Measurements from ENCODE around the gene OMA1.

DNA sequence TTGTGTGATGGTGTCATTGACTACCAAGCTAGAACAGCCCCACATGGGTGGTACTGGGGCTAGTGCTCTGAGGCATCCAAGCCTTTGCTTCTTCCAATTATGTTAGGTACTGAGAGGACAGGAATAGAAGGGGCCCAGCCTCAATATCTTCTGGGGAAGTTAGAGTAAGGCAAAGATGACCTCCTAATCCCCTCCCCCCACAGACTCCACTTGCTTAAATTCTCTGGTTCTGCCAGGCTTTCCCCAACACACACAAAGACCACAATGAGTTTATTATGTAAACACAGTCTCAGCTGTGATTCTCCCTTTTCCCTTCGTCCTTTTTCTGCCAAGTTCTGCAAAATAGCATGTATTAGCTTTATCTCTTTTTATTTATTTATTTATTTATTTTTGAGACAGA lies 33.7 kb upstream of the OMA1 start:
- TF ChIP-seq, protein P1, sequence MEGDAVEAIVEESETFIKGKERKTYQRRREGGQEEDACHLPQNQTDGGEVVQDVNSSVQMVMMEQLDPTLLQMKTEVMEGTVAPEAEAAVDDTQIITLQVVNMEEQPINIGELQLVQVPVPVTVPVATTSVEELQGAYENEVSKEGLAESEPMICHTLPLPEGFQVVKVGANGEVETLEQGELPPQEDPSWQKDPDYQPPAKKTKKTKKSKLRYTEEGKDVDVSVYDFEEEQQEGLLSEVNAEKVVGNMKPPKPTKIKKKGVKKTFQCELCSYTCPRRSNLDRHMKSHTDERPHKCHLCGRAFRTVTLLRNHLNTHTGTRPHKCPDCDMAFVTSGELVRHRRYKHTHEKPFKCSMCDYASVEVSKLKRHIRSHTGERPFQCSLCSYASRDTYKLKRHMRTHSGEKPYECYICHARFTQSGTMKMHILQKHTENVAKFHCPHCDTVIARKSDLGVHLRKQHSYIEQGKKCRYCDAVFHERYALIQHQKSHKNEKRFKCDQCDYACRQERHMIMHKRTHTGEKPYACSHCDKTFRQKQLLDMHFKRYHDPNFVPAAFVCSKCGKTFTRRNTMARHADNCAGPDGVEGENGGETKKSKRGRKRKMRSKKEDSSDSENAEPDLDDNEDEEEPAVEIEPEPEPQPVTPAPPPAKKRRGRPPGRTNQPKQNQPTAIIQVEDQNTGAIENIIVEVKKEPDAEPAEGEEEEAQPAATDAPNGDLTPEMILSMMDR (conservative IDR thresholded peaks at IDR 0.05), result no peak
- TF ChIP-seq EZH2 (IDR thresholded peaks at IDR 0.05; ENCODE audit: low read depth), result no peak

Measured in PC-9 (cell line).